ENCODE data around the gene BLOC1S2.

The BLOC1S2 gene

DNA sequence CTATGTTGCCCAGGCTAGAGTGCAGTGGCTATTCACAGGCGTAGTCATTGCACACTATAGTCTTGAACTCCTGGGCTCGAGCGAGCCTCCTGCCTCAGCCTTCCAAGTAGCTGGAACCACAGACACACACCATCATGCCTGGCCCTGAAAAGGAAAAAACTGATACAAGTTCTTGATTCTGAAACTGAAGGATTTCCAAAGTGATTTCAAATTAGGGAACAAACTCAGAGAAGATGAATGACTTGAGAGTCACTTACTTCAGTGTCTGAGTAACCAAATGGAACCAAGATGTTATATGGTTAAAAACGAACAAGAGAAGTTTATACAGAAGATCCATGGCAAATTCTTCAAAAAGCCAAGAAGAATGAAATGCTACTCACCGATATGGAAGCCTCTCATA lies 33.4 kb downstream of the BLOC1S2 start:
- no peak for DNase-seq (ENCODE audit: low spot score)
- TF ChIP-seq CTCF (IDR thresholded peaks at IDR 0.05; ENCODE audit: extremely low read depth, missing control alignments) = no peak

GRCh38 chr10:100248820-100249219 lies 37.7 kb downstream of the BLOC1S2 start:
- TF ChIP-seq CTCF (IDR thresholded peaks at IDR 0.05; ENCODE audit: extremely low read depth, missing control alignments) = no peak
- no peak for DNase-seq (ENCODE audit: low spot score)

DNA sequence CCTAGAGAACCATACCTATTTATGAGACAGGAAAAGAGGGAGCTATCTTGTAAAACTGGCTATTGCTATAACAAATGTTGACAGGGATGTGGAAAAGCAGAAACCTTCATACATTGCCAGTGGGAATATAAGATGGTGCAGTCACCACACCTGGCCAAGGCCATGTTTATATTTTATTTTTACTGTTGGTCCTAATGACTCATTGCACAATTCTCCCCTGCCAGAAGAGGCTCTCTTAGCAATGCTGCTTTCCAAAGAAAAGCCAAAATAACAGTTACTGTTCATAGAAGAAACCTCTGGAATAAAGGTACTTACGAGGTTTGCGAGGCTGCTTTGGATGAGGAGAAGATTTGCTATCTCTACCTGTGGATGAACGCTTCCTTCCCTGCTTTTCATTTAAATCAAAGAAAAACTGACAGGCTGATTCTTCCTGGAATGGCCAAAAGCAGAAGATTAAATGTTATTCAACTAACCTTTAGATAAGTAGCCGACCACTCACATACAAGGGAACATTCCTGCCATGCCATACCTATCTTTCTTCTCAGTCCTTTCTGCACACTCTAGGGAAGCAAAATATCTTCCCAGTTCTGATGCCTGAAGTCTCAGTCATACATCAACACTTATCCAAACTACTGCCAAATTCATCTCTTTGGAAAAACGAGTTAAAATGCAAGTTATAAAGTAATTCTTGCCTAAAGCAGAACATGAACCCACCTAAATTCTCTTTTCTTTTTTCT lies 40.8 kb downstream of the BLOC1S2 start:
- TF ChIP-seq CTCF (IDR thresholded peaks at IDR 0.05; ENCODE audit: extremely low read depth, missing control alignments) = no peak
- no peak for DNase-seq (ENCODE audit: low spot score)

DNA sequence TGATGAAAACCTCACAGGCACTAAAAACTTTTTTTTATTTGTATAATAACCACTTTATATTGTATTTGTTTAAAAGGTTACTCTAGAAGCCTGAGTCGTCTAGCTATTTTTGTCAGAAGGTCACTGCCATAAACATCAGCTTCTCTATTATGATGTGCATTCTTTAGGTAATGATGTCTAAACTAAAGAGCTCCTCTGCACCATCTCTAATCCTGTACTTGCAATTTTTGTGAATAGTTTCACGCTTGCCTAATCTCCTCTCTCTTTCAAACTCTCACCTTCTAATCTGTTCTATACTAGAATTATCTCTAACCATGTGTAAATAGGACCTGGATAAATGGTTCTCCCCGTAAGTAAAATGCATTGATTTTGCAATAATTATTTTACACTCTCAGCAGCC lies 46.6 kb downstream of the BLOC1S2 start:
- no peak for DNase-seq (ENCODE audit: low spot score)
- TF ChIP-seq CTCF (IDR thresholded peaks at IDR 0.05; ENCODE audit: extremely low read depth, missing control alignments) = no peak

DNA sequence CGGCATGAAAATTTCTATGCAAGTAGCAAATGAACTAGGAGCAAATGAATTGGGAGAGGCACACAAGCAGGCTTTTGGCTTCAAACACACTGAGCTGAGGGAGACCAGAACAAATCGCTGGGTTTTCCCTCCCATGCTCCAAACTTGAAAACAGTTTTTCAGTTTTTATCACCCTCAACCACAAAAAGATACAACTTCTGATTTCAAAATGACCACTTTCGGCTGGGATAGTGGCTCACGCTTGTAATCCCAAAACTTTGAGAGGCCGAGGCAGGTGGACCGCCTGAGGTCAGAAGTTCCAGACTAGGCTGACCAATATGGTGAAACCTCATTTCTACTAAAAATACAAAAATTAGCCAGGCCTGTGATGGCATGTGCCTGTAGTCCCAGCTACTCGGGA lies 48.1 kb downstream of the BLOC1S2 start:
- DNase-seq (ENCODE audit: low spot score) = peak; percentile 29
- no peak for TF ChIP-seq CTCF (IDR thresholded peaks at IDR 0.05; ENCODE audit: extremely low read depth, missing control alignments)

DNA sequence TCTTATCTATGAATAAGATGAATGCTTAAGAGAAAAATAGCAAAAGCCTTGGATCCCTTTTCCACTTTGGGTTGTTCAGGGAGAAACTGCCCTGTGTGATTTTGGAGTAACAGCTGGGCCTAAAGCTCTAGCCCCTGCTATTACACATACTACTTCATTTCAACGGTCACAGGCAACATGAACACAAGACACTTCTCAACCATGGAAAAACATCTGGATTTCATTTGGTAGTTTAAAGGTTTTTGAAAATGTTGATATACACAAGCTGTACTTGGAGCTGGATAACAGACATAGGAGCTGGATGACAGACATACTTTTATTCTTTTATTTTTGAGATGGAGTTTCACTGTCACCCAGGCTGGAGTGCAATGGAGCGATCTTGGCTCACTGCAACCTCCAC lies 54.4 kb downstream of the BLOC1S2 start:
- DNase-seq (ENCODE audit: low spot score) = no peak
- TF ChIP-seq CTCF (IDR thresholded peaks at IDR 0.05; ENCODE audit: extremely low read depth, missing control alignments) = no peak

DNA sequence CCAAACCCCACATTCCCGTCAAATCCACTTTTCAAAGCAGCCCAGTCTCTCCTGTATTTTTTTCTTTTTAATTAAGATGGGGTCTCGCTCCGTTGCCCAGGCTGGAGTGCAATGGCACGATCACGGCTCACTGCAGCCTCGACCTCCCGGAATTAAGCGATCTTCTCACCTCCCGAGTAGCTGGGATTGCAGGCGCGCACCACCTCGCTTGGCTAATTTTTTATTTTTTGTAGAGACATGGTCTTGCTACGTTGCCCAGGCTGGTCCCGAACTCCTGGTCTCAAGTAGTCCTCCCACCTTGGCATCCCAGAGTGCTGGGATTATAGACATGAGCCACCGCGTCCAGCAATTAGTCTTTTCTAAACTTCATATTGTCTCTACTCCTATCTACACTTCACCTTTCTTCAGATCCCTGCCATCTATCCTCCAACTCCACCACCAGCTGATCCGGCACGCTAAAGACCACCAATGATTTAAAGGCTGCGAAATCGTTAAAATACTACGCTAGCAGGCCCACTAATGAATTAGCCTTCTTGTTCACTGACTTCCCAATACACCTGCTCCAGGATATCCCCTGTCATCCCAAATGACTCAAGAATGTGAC lies 56.6 kb downstream of the BLOC1S2 start:
- no peak for DNase-seq (ENCODE audit: low spot score)
- TF ChIP-seq CTCF (IDR thresholded peaks at IDR 0.05; ENCODE audit: extremely low read depth, missing control alignments) = no peak

All from GM20000 (cell line).